Body of pancreas (tissue), 4 donors: ENCODE results near the gene CAMK2N2. TPM values are rescaled to one million over a fixed set of nuclear protein-coding genes. Genes with fewer than 3 reads are reported as not detected.
A peak's percentile ranks its signal among the peaks of the same experiment; 100 is the strongest.

Experiments used
- ATAC-seq: fragments of 150-250 bp; one replicate; pipeline ENCODE4 v1.9.1; 2016
- DNase-seq, 4 donors: peaks; one replicate each; pipeline ENCODE4 v3.0.0-alpha.2; 2019
- H3K27ac ChIP-seq, 4 donors: fragments of 200-600 bp; sonication (generic); 1 replicate in 3 of 4; 2 replicates in 1 of 4; pipeline versions ENCODE4 v1.5.1 to v1.6.1; 2016 to 2019; ENCODE audit warnings: mild to moderate bottlenecking in 1 of 4, mixed read lengths in 1 of 4, moderate library complexity in 1 of 4
- H3K27me3 ChIP-seq, 2 donors: fragments of 200-600 bp; sonication (generic); one replicate each; pipeline ENCODE4 v1.6.0; 2016; ENCODE audit warnings: mild to moderate bottlenecking in 1 of 2
- H3K36me3 ChIP-seq, 2 donors: fragments of 200-600 bp; sonication (generic); replicated peaks in 1 of 2; 2 replicates each; pipeline ENCODE4 v1.5.1; 2016; ENCODE audit warnings: low read depth in 2 of 2; ENCODE audit not compliant: insufficient read depth in 1 of 2
- H3K4me1 ChIP-seq: fragments of 200-600 bp; sonication (generic); one replicate; pipeline ENCODE4 v1.6.0; 2016
- H3K4me3 ChIP-seq, 2 donors: fragments of 200-600 bp; sonication (generic); 1 replicate in 1 of 2; 2 replicates in 1 of 2; pipeline ENCODE4 v1.5.1; 2016 to 2019
- H3K9me3 ChIP-seq, 3 donors: fragments of 200-600 bp; sonication (generic); 1 replicate in 2 of 3; 2 replicates in 1 of 3; pipeline ENCODE4 v1.5.1; 2016
- CTCF ChIP-seq, 7 experiments: fragments of 450-650 bp in 4 of 7; fragments of 200-600 bp in 3 of 7; sonication (generic) in 3 of 7; IDR thresholded peaks; one replicate each; pipeline ENCODE4 v1.5.1; 2016 to 2019; ENCODE audit warnings: antibody characterized with exemption in 7 of 7
- POLR2A ChIP-seq, 3 donors: fragments of 450-650 bp; IDR thresholded peaks; one replicate each; pipeline ENCODE4 v1.6.1; 2016; ENCODE audit warnings: antibody characterized with exemption in 3 of 3, mild to moderate bottlenecking in 2 of 3
- whole genome bisulfite sequencing, 2 donors: methylation state at CpG; one replicate each; pipeline ENCODE4 v1.1.5; 2017; 5-methylcytosine and 5-hydroxymethylcytosine counted together
- intact Hi-C: fragments of 100-400 bp; cut with DNase I; formaldehyde crosslinking; loops from one replicate; pipeline ENCODE4 v1.15.1; 2023
- total RNA-seq, 2 donors: library from RNA; depleted of rRNA; stranded (reverse); fragments of >200 nt; gene quantifications; one replicate each; pipeline ENCODE4 v1.1.0, GENCODE V29; 2016

CAMK2N2 gene
- total RNA-seq, 2 donors from 2014 or later, result 1.6 to 1.8 TPM

GRCh38 chr3:184236033-184236410 is 25.3 kb downstream of the CAMK2N2 start:
- WGBS, 2 donors, result 74 to 76% methylated on average over 14 of the region's 14 CpGs
- DNase-seq (no peak), ATAC-seq (no peak)
- H3K27ac ChIP-seq, result no peak overlapping the region
- H3K9me3 ChIP-seq, result no peaks in the 10 kb centered on the region
- H3K27me3 ChIP-seq, result no peaks in the 10 kb centered on the region
- intact Hi-C loops, result no loop called here
- no peak overlapping the region for H3K4me3 ChIP-seq
- TF ChIP-seq POLR2A (IDR thresholded peaks at IDR 0.05) (no peak), CTCF (IDR thresholded peaks at IDR 0.05) (no peak)
- peaks cover 3% of the 10 kb centered on the region for H3K4me1 ChIP-seq
- no peaks in the 10 kb centered on the region for H3K36me3 ChIP-seq

- Histone ChIP-seq H3K4me1 (peaks cover 6% of the 10 kb centered on the region), H3K4me3 (no peak overlapping the region), H3K9me3 (no peaks in the 10 kb centered on the region), H3K27me3 (no peaks in the 10 kb centered on the region), H3K27ac (no peak overlapping the region), H3K36me3 (no peaks in the 10 kb centered on the region)
- TF ChIP-seq CTCF (IDR thresholded peaks at IDR 0.05) (no peak), POLR2A (IDR thresholded peaks at IDR 0.05) (no peak)
- intact Hi-C loops, result no loop called here
- WGBS, 2 donors, result 78 to 87% methylated on average over 4 of the region's 4 CpGs
- DNase-seq, result no peak
- ATAC-seq, result no peak
Observed at GRCh38 chr3:184235381-184236032, 25.8 kb downstream of the CAMK2N2 start.

GRCh38 chr3:184234671-184235380 is 26.5 kb downstream of the CAMK2N2 start:
- TF ChIP-seq POLR2A (IDR thresholded peaks at IDR 0.05), result no peak
- no peak for TF ChIP-seq CTCF (IDR thresholded peaks at IDR 0.05)
- H3K27me3 ChIP-seq, result no peaks in the 10 kb centered on the region
- H3K4me1 ChIP-seq, result peaks cover 13% of the 10 kb centered on the region
- ATAC-seq, result no peak
- no peak overlapping the region for H3K27ac ChIP-seq
- no peaks in the 10 kb centered on the region for H3K36me3 ChIP-seq
- 88% methylated on average over 12 to 19 of the region's 19 CpGs for WGBS, 2 donors
- no peak overlapping the region for H3K4me3 ChIP-seq
- intact Hi-C loops, result no loop called here
- DNase-seq, result no peak
- no peaks in the 10 kb centered on the region for H3K9me3 ChIP-seq

- WGBS, 2 donors, result 10 to 15% methylated on average over 4 of the region's 4 CpGs
- H3K9me3 ChIP-seq, result no peaks in the 10 kb centered on the region
- no peaks in the 10 kb centered on the region for H3K27me3 ChIP-seq
- H3K27ac ChIP-seq, result no peak overlapping the region
- peak; percentile 10 for ATAC-seq
- intact Hi-C loops, result no loop called here
- no peaks in the 10 kb centered on the region for H3K36me3 ChIP-seq
- peak; percentile 49 to 89 (median 78) for DNase-seq
- H3K4me3 ChIP-seq, result no peak overlapping the region
- TF ChIP-seq CTCF (IDR thresholded peaks at IDR 0.05), result peak in 2 of 7 experiments; percentile 20 to 40
- TF ChIP-seq POLR2A (IDR thresholded peaks at IDR 0.05), result no peak
- peaks cover 19% of the 10 kb centered on the region for H3K4me1 ChIP-seq
Observed at GRCh38 chr3:184234224-184234623, 27.1 kb downstream of the CAMK2N2 start.
